GM13976 (cell line): ENCODE measurements around the gene HIRA.

ENCODE experiments used
- DNase-seq: peaks from one replicate; pipeline ENCODE4 v3.0.0; 2012; ENCODE audit warnings: low spot score
- CTCF ChIP-seq: IDR thresholded peaks from 2 replicates; pipeline ENCODE4 v1.5.1; 2012; ENCODE audit warnings: borderline replicate concordance, mild to moderate bottlenecking; ENCODE audit not compliant: insufficient read depth; ENCODE audit errors: extremely low read depth, missing control alignments, control extremely low read depth
- in situ Hi-C: fragments of 300-500 bp; cut with MboI; formaldehyde crosslinking; loops from one replicate; pipeline ENCODE4 v1.12.0; 2022; ENCODE audit warnings: low sequenced_read_pairs, mixed read lengths, inconsistent platforms; ENCODE audit not compliant: unreplicated experiment

HIRA gene

DNA sequence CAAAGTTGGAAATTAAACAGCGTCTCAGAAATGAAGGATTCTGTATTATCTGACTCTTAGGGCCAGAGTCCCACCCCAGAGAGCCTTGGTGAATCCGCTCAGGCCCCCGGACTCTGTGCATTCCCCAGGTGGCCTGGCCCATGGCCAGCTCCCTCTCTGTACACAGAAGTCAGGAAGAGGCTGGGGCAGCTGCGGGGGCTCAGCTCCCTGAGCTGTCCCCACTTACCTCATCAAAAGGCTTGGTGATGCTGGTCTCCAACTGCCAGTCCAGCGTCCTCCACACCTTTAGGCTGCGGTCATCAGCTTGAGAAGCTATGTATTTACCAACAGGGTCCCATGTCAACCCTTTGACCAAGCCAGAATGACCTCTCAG, 35.0 kb downstream of the HIRA start:
- no peak for DNase-seq
- TF ChIP-seq CTCF: no peak
- in situ Hi-C loops: loop anchor here (25.0 kb wide), 2 partner anchors 109 to 409 kb away; partner anchors contain the start of gene CLTCL1

GRCh38 chr22:19395276-19395675, 36.3 kb downstream of the HIRA start:
- no peak for DNase-seq
- in situ Hi-C loops: loop anchor here (25.0 kb wide), 2 partner anchors 108 to 408 kb away; partner anchors contain the start of gene CLTCL1
- no peak for TF ChIP-seq CTCF

DNA sequence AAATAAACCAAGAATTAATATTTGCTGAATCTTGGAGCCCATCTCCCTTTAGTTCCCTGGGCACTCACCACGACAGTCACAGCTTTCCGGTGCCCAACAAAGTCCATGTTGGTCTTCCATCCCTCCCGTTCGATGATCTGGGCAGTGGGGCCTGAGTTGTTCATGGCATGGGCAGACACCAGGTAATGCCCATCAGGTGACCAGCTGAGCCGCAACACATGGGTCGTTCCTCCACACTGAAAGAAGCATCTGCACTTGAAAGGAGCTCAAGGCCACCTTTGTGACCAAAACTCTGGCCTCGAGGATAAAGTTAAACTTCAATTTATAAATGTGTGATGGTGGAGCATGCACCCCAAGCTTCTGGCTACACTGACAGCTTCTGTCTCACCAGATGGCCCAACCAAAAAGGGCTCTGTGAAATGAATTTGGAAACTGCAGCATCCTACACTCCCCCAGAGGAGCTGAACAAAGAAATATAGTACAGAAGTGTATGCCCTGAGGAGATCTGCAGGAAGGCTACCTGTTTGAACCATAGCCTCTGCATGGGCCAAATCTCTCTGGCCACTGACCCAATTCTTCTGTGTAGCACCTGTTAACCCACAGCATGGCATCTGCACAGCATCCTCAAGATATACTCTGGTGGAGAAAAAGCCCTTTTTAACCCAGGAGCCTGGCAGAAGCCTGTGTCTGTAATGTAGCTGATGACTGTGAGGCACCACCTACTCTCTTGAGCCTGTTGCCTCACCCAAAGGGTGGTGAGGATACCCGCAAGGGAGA, 37.1 kb downstream of the HIRA start:
- DNase-seq: no peak
- TF ChIP-seq CTCF: no peak
- in situ Hi-C loops: loop anchor here (25.0 kb wide), 2 partner anchors 107 to 407 kb away; partner anchors contain the start of gene CLTCL1

GRCh38 chr22:19393704-19394103, 37.8 kb downstream of the HIRA start:
- DNase-seq: no peak
- in situ Hi-C loops: loop anchor here (25.0 kb wide), 2 partner anchors 106 to 406 kb away; partner anchors contain the start of gene CLTCL1
- TF ChIP-seq CTCF: no peak

DNA sequence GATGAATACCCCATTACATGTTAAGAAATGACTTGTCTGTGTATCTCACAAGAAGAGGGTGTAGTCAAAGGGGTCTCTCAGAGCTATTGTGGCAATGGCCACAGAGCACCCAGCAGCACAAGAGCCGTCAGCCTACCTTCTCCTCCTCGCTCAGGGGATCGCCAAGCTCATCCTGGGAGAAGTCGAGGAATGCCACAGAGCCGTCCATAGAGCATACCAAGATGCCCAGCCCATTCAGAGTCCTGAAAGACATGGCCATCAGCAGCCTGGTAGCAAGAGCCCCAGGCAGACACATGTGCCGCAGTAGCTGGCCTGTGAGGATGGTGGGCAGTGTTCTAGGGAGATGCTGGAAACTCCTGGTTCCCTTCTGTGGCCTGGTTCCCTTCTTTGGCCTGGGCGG, 44.0 kb downstream of the HIRA start:
- no peak for DNase-seq
- in situ Hi-C loops: loop anchor here (25.0 kb wide), 2 partner anchors 100 to 400 kb away; partner anchors contain the start of gene CLTCL1
- TF ChIP-seq CTCF: no peak

- in situ Hi-C loops: loop anchor here (25.0 kb wide), 2 partner anchors 100 to 400 kb away; partner anchors contain the start of gene CLTCL1
- DNase-seq: no peak
- no peak for TF ChIP-seq CTCF
These were observed 44.5 kb downstream of the HIRA start for GRCh38 chr22:19387038-19387437.
